SK-N-SH (cell line): ENCODE data around the gene PMPCB.
"Not testable (repeated sequence)": the region's sequence is repeated elsewhere in the genome, so short reads cannot be mapped to it uniquely, and the experiment has no call there.

Experiments
- SMC3 ChIP-seq: IDR thresholded peaks from 2 replicates; pipeline ENCODE4 v1.6.1; 2012; ENCODE audit warnings: low read depth, low read length, improper control_type of control experiment
- TF ChIP-seq, protein P1 (sequence below): fragments of 150-350 bp; IDR thresholded peaks from 2 replicates; pipeline ENCODE4 v1.6.1; 2016; ENCODE audit warnings: mild to moderate bottlenecking, low read depth, low read length
- TF ChIP-seq, protein P2 (sequence below): fragments of 200-600 bp; sonication (generic); IDR thresholded peaks from 2 replicates; pipeline ENCODE4 v1.6.1; 2017; ENCODE audit warnings: antibody characterized with exemption, mild to moderate bottlenecking, moderate library complexity

DNA sequence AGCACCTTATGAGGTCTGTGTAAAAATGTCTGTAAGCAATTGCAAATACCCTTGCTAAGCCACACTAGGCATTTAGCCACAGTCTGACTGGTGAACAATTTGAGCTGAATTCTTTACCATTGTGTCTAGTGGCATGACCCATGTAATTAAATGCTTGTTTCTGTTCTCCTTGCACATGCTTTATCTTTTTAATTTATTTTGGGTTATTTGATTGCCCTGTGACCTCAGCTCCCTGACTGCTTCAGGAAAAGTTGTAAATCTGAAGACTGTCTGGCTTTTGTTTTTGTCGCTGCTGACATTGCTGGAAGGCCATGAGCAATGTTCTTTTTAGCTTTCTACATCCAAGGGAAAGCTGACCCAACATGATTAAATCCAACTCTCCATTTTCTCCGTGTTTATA lies 31.0 kb upstream of the PMPCB start:
- TF ChIP-seq, protein P1, sequence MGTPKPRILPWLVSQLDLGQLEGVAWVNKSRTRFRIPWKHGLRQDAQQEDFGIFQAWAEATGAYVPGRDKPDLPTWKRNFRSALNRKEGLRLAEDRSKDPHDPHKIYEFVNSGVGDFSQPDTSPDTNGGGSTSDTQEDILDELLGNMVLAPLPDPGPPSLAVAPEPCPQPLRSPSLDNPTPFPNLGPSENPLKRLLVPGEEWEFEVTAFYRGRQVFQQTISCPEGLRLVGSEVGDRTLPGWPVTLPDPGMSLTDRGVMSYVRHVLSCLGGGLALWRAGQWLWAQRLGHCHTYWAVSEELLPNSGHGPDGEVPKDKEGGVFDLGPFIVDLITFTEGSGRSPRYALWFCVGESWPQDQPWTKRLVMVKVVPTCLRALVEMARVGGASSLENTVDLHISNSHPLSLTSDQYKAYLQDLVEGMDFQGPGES, result not testable (repeated sequence)
- TF ChIP-seq, protein P2, sequence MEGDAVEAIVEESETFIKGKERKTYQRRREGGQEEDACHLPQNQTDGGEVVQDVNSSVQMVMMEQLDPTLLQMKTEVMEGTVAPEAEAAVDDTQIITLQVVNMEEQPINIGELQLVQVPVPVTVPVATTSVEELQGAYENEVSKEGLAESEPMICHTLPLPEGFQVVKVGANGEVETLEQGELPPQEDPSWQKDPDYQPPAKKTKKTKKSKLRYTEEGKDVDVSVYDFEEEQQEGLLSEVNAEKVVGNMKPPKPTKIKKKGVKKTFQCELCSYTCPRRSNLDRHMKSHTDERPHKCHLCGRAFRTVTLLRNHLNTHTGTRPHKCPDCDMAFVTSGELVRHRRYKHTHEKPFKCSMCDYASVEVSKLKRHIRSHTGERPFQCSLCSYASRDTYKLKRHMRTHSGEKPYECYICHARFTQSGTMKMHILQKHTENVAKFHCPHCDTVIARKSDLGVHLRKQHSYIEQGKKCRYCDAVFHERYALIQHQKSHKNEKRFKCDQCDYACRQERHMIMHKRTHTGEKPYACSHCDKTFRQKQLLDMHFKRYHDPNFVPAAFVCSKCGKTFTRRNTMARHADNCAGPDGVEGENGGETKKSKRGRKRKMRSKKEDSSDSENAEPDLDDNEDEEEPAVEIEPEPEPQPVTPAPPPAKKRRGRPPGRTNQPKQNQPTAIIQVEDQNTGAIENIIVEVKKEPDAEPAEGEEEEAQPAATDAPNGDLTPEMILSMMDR, result not testable (repeated sequence)
- TF ChIP-seq SMC3, result not testable (repeated sequence)
